NCI-H2029 treated with DMSO at 0.1 percent for 48 hours (cell line): ENCODE measurements around the gene PPBP.

Source experiments
- DNase-seq: peaks from one replicate; lab custom pipeline; 2025; lab: John Stamatoyannopoulos, UW

Gene PPBP, protein sequence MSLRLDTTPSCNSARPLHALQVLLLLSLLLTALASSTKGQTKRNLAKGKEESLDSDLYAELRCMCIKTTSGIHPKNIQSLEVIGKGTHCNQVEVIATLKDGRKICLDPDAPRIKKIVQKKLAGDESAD

DNA sequence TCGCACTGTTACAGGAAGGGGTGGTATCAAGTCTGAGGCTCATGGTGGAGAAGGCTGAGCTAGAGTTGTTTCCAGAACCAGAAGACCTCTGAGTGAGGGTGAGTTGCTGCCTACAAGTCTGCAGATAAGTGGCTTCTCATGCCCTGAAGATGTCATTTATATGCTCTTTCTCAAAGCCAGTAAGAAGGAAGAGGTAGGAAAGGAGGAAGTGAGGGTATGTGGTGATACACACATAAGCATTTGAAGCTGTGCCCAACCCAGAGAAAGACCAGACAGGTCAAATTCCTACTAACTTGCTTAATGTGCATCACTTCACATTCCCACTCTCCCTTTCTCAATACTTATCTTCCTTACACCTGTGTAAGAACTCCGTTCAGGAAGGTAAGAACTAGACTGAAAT, at the start of gene PPBP:
Gene PPBP (minus strand): TSS at position 130 of the 400 bp plus-strand sequence. CDS start 87 bp downstream, at position 43.
- DNase-seq = no peak

DNA sequence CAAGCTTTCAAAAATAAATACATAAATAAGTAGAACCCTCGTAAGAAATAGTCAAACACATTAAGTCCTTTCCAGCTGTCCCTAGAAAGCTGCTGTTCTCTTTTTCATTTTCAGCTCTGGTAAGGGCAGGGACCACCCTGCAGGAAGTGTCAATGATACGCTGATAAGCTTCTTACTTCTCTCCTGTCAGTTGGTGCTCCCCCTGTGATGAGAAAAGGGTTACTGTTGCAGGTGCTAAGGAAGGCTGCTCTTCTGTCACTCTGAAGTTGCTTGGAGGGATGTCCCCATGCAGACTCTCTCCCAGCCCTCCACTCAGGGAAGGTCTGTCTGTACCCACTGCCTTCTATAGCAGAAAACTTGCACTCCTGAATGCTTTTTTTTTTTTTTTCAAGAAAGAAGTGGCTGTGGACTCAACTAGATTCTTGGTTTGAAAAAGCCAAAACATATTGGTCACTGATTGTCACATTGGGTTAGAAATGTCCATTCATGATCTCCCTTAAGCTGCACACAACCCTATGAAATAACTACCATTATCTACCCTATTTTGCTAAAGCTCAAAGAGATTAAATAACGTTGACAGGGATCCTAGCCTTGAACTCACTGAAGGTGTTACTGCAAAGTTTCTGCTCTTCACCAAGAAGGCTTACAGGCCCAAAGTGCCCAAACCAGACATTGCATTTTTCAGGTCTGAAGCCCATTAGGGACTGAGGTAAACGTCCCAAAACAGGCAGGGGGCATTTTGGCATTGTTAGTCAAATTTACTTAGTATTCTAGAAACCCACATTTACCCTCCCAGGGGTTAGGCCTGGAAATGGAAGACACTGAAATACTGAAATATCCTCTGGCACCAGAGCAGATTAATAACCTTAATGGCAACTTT, 49.3 kb upstream of the PPBP start:
- no peak for DNase-seq

DNA sequence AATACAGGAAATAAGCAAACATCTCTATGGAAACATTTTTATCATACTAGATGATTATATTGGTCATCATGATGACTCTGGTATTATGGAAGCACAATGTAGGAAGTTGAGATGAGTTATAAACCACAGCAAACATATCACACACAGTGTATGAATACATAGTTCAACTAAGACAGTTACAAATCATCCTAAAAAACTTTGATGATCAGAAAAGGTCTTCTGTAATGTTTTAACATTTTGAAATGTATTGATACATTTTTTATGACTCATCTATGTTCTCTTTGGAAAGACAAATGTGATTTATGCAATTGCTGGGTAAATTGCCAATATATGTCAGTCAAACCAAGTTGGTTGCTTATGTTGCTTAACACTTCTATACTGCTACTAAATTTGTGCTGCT, 45.7 kb upstream of the PPBP start:
- DNase-seq = no peak

DNA sequence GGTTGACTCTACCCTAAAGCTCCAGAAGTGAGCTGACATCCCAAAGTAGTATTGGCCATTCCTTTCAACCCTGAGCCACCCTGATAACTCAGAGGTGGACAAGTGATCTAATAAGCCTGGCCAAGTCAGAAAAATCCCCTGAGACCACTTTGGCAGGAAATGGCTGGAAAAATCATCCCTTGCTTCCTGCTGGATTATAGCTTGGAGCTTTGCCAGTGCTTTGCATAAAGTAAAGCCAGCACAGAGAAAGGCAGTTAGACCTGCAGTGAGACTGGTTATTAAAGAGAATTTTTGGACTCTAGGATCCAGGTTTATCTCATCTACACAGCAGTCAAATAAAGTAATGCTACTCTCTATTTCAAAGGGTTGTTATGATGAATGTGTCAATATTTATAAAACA, 44.1 kb upstream of the PPBP start:
- DNase-seq = no peak

DNA sequence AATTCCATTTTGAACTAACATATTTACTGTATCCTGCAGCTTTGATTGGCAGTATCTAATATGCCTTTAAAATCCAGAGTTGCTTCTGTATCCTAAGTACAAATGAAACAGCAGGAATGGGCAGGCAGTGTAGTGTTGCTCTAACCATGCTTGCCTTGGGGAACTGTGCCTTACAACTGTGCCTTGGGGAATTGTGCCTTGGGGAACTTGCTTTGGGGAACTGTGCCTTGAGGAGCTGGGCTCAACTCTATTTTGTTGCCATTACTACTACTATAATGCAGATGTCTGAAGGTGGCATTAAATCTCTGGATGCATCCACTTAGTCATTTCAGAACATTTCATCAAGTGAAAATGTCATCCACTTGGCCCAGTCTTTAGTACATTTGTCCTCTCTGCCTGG, 43.6 kb upstream of the PPBP start:
- no peak for DNase-seq

DNA sequence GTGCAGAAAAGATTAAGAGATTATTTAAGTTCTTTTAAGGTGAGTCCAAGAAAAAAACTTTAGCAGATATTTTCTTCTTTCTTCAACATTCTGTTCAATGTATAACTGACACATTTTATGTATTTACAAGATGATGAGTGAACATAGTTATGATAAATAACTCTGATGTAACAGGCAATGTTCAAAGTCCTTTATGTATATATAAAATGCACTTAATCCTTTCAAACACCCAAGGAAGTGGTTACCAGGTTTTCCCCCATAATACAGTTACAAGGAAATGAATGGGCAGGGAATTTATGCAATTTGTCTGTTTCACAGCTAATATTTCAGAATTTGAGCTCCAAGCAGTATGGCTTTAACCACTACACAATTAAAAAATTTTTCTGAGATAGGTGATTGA, 42.3 kb upstream of the PPBP start:
- no peak for DNase-seq

DNA sequence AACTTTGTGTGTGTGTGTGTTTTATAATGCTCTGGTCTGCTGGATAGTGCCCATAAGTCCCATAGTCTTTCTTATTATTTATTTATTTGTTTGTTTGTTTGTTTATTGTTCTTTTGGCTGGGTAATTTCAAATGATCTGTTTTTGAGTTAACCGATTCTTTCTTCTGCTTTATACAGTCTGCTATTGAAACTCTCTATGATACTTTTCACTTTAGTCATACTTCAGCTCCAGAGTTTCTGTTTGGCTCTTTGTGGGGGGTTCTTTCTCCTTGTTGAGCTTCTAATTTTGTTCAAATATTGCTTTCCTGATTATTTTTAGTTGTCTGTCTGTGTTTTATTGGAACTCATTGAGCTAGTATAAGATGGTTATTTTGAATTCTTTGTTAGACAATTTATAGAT, 40.5 kb upstream of the PPBP start:
- DNase-seq = no peak

DNA sequence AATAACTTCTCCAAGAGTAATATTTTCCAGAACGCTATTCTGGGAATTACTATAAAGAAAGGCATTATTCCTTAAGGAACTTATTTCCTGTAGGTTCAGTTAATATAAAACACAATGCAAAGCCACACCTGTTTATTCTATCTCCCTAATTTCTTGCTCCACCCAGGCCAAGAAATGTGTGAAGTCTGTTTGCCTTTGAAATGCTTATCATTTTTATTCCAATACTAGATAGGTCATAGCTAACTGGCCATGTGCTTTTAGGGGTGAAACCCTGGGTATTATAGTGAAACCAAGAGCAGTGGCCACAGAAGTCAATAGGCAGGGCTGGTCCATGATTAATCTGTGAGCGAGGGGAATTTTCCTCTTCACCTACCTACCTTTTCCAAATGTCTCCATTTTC, 35.7 kb upstream of the PPBP start:
- no peak for DNase-seq

DNA sequence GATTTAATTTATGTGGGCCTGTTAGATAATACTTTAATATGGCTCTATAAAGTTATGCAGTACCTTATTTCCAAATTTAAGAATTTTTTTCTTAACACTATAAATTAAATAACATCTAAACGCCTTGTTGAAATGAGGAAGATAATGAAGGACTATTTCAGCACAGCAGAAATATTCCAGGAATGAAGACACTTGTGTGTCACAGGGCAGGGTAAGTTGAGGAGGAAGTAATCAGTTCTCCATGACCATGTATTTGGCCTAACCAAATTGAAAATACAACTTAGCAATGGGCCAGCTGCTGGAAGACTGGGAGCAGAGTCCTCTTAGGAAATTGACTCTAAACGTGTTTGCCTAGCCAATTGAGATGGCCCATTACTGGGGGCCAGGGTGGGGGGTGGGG, 33.6 kb upstream of the PPBP start:
- DNase-seq = no peak

DNA sequence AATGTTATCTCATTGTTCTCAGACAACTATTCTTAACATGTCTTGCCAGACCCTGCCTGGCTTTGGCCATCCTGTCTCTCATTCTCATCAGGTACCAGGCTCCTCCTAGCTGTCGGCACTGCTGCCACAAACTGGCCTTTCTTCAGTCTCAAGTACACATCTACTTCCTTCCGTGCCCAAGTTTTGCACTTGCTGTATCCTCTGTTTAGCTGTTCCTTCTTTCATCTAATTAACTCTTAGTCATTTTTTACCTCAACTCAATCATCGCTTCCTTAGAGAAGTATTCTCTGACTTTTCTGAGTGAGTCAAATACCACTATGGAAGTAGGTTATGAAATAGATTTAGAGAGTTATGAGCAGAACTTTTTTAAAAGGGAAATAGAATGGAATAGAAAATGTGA, 30.8 kb upstream of the PPBP start:
- no peak for DNase-seq

DNA sequence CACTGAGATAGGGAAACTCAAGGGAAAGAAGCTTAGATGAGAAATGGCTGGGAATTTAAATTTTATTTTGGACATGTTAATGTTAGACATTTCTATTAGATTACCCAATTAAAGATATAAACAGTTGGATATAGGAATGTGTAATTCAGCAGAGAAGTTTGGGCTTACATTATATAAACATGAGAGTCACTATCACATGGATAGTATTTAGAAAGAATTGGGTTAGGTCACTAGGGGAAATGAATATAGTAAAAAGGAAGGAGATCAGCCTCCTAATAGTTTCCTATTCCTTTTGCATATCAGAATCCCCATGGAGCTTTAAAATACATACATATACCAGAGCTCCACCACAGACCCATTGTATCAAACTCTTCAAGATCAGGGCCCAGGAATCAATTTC, 30.1 kb upstream of the PPBP start:
- no peak for DNase-seq

DNA sequence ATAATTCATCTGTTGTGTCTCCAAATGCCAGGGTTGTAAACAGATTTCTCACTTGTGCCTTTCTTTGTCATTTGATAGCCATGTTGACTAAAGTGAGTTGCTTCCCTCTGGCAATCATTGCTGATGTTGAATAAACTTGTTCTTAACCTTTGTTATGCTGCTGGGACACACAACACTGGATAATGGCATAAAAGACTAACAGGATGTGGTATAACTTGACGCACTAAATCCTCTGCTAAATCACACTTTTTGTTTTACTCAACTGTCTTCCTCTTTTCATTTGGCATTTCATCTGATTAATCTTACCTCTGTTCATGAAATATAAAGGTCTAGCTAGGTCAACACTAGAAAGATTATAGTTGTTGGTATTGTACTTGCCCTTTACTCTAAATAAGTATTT, 28.1 kb upstream of the PPBP start:
- DNase-seq = no peak

DNA sequence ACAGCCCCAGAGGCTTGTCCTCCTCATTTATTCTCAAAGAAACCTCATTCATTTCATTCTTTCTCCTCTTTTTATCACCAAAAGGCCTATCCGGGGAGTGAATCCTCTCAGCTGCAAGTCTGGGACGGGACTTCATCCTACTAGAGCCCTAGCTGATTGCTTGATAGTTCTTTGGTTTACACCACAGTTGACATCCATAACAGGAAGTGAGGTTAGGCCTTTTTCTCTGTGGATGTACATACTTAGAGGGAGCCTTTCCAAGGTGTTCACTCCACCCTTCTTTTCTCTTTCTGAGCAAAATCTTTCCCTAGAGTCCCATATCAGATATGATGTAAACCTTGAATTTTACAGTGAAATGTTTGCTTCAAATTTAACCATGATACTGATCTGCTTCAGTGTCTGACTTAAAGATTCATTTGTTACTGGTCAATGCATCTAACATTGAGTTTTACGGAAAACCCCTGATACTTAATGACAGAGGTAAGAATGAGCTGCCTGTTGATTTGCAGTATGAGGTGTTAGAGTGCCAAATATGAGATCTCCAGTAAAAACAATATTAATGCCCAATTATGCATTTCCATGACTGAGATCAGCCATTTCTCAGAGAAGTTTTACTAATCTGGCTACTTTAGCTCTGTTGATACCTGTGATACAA, 27.3 kb upstream of the PPBP start:
- no peak for DNase-seq

DNA sequence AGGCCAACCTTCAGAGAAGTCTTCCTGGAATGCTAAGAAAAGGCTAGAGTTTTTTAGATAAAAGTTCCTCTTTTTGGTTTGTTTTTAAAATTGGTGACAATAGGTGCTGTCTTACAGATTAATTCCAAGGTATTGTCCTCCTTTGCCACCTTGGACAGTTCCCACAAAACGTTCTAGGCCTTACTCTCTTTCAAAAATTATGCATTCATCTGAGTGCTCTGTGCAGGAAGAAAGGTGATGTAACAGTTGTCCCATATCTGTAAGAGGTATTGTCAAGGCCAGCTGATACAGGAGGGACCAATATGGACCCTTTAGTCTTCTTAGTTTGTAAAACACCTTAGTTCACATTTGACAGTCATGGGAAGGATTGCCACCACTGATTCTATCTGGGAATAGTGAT, 26.3 kb upstream of the PPBP start:
- DNase-seq = no peak

DNA sequence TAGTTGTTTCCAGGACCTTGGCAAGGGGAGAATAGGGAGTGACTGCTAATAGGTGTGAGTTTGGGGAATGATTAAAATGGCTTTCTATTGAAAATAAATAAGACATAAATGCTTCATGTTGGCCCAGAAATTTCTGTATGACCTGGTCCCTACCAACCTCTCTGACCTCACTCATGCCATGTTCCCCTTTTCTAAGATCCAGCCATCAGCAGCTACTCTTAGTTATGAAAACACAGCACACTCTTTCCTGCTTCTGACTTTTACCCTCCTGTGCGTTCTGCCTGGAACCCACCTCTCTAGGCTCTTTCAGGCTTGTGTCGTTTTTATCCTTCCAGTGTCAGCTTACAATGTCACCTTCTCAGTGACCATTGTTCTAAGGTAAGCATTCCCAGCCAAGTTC, 25.3 kb upstream of the PPBP start:
- no peak for DNase-seq

DNA sequence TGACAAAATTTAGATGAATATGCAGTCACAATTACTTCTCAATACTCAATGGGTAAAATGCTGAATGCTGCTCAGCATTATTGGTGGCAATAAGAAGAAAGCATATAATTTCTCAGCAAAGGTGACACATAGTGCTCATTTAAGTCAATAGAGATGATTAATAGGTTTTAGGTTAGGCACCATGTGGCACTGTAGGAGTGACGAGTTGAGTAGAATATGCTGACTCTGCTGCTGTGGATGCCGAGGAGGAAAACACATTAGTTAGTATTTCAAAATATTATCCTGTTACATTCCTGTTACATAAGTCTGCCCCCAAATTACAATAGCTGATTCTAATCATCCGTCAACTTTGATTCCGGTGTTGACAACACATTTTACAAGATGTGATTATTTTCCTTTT, 24.1 kb upstream of the PPBP start:
- no peak for DNase-seq

DNA sequence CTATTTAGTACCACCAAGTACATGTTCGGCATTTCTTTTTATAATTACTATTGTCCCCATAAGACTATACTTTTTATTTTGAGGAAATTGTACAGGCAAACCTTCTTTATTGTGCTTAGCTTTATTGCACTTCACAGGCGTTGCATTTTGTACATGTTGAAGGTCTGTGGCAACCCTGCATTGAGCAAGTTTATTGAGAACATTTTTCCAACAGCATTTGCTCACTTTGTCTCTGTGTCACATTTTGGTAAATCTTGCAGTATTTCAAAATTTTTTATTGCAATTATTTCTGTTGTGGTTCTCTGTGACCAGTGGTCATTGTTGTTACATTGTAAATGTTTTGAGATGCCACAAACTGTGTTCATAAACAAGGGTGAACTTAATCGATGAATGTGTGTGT, 21.3 kb upstream of the PPBP start:
- no peak for DNase-seq

DNA sequence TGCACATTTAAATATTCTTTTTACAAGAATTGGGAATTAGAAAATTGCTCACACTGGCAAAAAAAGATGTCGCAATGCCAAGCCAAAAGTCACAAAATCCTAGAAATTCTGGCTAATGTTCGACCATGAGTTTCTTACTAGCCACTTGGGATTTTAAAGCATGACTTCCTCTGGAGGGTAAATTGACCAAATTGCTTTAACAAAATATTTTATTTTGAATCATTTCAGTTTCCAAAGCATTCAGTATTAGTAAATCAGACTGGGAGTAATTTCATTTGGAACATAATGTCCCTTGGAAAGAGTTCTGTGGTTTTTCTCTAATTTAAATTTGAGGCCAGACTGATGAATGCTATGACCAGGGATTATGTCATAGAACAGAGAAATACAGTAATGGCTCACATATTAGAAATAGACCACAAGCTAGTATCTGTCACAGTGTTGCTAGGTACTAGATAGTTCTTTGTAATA, 18.1 kb upstream of the PPBP start:
- DNase-seq = no peak

DNA sequence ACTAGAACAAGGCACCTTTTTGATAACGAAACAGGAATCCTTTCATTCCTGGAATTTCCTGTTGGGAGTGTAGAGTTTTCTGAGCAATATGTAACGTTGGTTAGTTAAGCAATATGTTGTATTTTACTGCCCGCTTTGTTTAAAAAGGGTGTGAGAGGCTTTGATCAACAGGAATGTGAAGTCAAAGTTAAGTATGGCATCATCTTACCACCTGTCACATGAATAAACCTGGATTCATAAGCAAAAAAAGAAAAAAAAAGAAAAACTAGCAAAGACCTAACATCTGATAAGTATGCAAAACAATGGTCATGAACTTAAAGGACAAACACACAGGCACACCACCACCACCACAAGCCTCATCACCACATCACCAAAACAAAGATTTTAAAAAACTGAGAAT, 17.5 kb upstream of the PPBP start:
- DNase-seq = no peak

DNA sequence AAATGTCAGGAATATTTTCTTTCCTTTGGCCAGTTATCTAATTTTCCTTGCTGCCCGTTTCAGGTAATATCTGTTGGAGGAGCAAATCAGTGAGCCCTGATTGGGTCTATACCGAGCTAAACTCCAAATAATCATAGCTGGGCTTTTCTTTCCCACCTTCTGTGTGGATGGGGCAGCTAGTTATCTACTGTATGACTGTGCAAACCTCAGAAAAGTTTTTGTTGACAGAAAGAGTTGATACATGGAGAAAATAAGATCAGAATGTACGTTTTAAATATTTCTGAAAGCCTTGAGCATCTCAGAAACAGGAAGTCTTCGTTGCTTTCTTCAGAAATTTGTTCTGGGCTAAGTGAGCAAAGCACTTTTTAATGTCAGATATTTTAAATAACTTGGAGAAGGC, 16.7 kb upstream of the PPBP start:
- DNase-seq = no peak

DNA sequence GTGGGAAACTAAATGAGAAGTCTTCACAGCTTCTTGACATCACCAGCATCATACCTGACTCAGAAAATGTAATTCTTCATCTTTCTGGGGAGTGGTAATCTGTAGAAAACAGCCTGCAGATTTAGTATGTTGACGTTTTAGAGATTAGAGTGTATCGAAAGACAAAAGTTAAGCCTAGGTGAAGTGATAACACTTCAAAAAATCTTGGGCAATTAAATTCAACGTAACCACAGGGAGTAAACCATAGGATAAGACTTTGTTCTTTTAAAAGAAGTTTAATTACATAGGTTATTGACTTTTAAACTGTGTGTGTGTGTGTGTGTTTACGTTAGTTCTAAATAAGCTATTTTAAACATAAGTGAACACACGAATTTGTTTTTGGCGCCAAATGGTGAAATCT, 12.3 kb upstream of the PPBP start:
- DNase-seq = no peak

DNA sequence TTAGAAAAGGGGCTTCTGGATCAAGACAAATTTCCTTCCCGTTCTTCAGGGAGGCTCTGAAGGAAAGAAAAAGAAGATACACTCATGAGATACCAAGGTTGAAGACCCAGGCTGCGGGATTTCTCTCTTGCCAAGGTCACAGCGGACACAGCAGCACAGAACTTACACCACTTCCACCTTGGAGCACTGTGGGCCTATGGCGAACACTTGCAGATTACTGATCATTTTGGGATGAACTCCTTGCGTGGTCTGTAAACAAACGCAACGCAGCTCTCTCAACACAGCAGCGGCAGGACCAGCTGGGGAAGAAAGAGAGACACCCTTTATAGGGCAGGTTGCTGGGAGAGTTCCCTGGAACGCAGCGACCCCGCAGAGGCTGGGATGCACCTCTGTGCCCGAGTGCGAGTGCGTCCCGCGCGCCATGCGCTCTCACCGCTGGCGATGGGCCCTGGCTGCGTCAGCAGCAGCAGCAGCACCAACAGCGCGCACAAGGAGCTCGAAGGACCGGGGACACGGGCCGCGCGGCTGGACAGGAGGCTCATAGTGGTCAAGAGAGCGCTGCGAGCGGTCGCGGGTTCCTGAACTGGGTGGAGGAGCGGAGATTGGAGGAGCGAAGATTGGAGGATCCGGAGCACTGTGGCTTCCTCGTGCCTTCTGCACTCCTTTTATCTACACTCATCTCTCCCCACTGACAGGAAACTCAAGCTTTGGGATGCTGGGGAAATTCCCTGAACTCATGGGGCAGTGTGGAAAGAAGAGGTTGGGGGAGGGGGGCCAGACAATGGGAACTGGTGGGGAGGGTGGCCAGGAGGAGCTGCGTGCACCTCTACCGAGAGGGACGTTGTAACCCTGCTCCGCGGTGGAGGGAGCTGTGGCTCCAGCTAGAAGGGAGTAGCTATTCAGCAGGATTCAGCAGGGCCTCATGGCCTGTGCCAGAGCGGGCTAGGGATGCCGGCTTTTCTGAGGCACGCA, 10.3 kb upstream of the PPBP start, which contains the start of gene CXCL5:
Gene CXCL5 (minus strand): TSS at position 638 of the 972 bp plus-strand sequence. CDS start 96 bp downstream, at position 542.
- no peak for DNase-seq
